ENCODE measurements around the gene EGF. TPM values are rescaled to one million over a fixed set of nuclear protein-coding genes. Genes with fewer than 3 reads are reported as not detected.
"Not testable (repeated sequence)": the region's sequence is repeated elsewhere in the genome, so short reads cannot be mapped to it uniquely, and the experiment has no call there.

Gene EGF
- total RNA-seq, 1 donor from 2014 or later: 15.0 TPM

DNA sequence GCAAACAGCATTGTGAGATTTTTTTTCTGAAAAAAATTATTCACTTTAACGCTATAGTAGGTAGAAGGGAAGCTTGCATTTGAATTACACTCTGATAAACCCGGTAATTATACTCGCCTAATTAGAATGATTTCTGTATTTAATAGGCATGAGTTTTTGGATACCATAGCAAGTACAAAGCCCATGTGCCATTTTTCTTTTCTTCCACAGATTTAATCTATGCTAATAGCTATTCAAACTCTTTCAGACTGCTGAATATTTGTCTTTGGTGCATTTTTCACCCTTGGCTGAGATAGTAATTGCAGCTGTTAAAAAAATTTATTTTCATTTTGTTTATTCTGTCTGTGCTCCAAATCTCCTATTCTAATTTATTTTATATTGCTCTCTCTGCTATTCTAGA, 113.0 kb downstream of the EGF start:
- H3K27ac Mint-ChIP-seq (ENCODE audit: unreplicated experiment): no peak overlapping the region
- no peaks in the 10 kb centered on the region for H3K4me1 Mint-ChIP-seq (ENCODE audit: unreplicated experiment)
- no peaks in the 10 kb centered on the region for H3K27me3 Mint-ChIP-seq (ENCODE audit: unreplicated experiment)
- no peaks in the 10 kb centered on the region for H3K36me3 Mint-ChIP-seq (ENCODE audit: low read depth, unreplicated experiment)
- no peaks in the 10 kb centered on the region for H3K9me3 Mint-ChIP-seq (ENCODE audit: unreplicated experiment)
- TF ChIP-seq, protein P1, sequence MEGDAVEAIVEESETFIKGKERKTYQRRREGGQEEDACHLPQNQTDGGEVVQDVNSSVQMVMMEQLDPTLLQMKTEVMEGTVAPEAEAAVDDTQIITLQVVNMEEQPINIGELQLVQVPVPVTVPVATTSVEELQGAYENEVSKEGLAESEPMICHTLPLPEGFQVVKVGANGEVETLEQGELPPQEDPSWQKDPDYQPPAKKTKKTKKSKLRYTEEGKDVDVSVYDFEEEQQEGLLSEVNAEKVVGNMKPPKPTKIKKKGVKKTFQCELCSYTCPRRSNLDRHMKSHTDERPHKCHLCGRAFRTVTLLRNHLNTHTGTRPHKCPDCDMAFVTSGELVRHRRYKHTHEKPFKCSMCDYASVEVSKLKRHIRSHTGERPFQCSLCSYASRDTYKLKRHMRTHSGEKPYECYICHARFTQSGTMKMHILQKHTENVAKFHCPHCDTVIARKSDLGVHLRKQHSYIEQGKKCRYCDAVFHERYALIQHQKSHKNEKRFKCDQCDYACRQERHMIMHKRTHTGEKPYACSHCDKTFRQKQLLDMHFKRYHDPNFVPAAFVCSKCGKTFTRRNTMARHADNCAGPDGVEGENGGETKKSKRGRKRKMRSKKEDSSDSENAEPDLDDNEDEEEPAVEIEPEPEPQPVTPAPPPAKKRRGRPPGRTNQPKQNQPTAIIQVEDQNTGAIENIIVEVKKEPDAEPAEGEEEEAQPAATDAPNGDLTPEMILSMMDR (IDR thresholded peaks at IDR 0.05; ENCODE audit: unreplicated experiment): no peak
- DNase-seq (ENCODE audit: low spot score): no peak
- no peak overlapping the region for H3K4me3 Mint-ChIP-seq (ENCODE audit: unreplicated experiment)

DNA sequence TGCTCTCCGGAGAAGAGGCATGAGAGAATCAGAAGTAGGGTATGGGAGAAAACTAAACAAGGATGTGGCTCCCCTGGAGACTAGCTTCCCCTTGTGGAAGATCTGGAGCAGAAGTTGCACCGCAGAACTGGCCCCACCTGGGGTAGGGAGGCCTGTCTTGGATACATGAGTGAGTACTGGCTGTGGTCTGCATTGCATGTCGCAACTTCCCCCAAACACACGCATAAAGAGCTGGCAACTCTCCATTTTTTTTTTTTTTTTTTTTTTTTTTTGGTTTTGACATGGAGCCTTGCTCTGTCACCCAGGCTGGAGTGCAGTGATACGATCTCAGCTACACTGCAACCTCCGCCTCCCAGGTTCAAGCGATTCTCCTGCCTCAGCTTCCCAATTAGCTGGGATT, 119.9 kb downstream of the EGF start:
- no peak overlapping the region for H3K27ac Mint-ChIP-seq (ENCODE audit: unreplicated experiment)
- TF ChIP-seq, protein P1 (IDR thresholded peaks at IDR 0.05; ENCODE audit: unreplicated experiment): no peak
- no peaks in the 10 kb centered on the region for H3K4me1 Mint-ChIP-seq (ENCODE audit: unreplicated experiment)
- H3K4me3 Mint-ChIP-seq (ENCODE audit: unreplicated experiment): no peak overlapping the region
- H3K27me3 Mint-ChIP-seq (ENCODE audit: unreplicated experiment): no peaks in the 10 kb centered on the region
- DNase-seq (ENCODE audit: low spot score): no peak
- H3K36me3 Mint-ChIP-seq (ENCODE audit: low read depth, unreplicated experiment): no peaks in the 10 kb centered on the region
- no peaks in the 10 kb centered on the region for H3K9me3 Mint-ChIP-seq (ENCODE audit: unreplicated experiment)

DNA sequence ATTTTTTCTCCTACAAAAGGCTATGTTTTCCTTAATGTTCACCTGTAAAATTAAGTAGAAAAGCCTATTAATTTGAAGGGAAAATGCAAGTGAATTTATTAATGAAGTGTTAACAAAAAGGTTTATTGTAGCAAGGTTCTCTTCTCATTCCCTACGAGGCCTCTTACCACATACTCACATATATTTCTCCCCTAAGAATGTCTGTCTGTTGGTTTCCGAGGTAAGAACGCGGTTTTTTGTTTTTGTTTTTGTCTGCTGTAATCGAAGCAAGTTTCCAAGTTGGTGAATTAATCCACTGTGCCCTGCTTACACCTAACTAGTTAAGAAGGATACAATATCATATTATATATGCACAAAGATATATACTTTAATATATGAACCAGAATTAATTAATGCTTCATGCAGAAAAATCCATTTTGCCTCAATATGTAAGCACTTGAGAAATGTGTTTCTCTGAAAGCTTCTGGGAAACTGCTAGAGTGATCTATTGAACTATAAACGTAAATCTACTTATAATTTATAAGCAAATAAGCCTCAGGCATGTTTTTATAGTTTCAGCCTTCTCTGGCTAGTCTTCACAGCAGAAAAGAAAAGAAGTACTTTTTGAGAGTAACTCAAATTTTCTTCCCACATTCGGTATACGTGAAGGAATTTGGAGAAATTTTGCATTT, 120.8 kb downstream of the EGF start:
- no peaks in the 10 kb centered on the region for H3K4me1 Mint-ChIP-seq (ENCODE audit: unreplicated experiment)

DNA sequence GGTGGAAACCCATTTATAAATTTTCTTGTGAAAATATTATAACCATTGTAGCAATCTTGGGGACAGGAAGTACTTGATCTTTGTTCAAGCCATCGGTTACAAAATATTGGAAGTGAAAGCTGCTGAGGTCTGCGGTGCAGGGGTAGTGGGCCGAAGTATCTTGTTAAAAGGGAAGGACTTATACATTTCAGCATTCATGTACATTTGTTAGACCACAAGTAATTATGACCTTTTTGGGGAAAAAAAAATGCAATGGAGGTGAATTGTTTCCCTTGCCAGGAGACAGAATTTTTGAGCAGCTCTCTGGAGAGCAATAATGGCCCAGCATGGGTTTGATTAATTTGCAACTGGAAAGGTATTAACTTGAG, 121.3 kb downstream of the EGF start:
- Mint-ChIP-seq H3K36me3 (ENCODE audit: low read depth, unreplicated experiment) (no peaks in the 10 kb centered on the region), H3K27ac (ENCODE audit: unreplicated experiment) (no peak overlapping the region), H3K27me3 (ENCODE audit: unreplicated experiment) (no peaks in the 10 kb centered on the region), H3K4me3 (ENCODE audit: unreplicated experiment) (no peak overlapping the region), H3K9me3 (ENCODE audit: unreplicated experiment) (no peaks in the 10 kb centered on the region), H3K4me1 (ENCODE audit: unreplicated experiment) (no peaks in the 10 kb centered on the region)
- no peak for DNase-seq (ENCODE audit: low spot score)
- TF ChIP-seq, protein P1 (IDR thresholded peaks at IDR 0.05; ENCODE audit: unreplicated experiment): no peak

More for the DNA sequence above, 120.8 kb downstream of the EGF start:
- TF ChIP-seq, protein P1 (IDR thresholded peaks at IDR 0.05; ENCODE audit: unreplicated experiment): no peak
- H3K4me3 Mint-ChIP-seq (ENCODE audit: unreplicated experiment): no peak overlapping the region
- no peaks in the 10 kb centered on the region for H3K27me3 Mint-ChIP-seq (ENCODE audit: unreplicated experiment)
- H3K36me3 Mint-ChIP-seq (ENCODE audit: low read depth, unreplicated experiment): no peaks in the 10 kb centered on the region
- no peak for DNase-seq (ENCODE audit: low spot score)
- no peaks in the 10 kb centered on the region for H3K9me3 Mint-ChIP-seq (ENCODE audit: unreplicated experiment)
- H3K27ac Mint-ChIP-seq (ENCODE audit: unreplicated experiment): no peak overlapping the region

DNA sequence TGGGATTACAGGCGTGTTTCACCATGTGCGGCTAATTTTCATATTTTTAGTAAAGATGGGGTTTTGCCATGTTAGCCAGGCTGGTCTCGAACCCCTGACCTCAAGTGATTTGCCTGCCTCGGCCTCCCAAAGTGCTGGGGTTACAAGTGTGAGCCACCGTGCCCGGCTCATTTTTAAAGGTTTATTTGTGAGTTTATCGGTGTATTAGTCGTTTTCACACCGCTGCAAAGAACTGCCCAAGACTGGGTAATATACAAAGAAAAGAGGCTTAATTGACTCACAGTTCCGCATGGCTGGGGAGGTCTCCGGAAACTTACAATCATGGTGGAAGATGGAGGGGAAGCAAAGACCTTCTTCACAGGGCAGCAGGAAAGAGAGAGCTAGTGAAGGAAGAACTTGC, 126.5 kb downstream of the EGF start:
- not testable (repeated sequence) for H3K9me3 Mint-ChIP-seq (ENCODE audit: unreplicated experiment); DNase-seq (ENCODE audit: low spot score); H3K27me3 Mint-ChIP-seq (ENCODE audit: unreplicated experiment); H3K4me1 Mint-ChIP-seq (ENCODE audit: unreplicated experiment); H3K36me3 Mint-ChIP-seq (ENCODE audit: low read depth, unreplicated experiment); H3K4me3 Mint-ChIP-seq (ENCODE audit: unreplicated experiment); H3K27ac Mint-ChIP-seq (ENCODE audit: unreplicated experiment)

Data from endothelial cell (in vitro differentiated cells).